ENCODE data around the gene ARHGEF7.
"Not testable (repeated sequence)": the region's sequence is repeated elsewhere in the genome, so short reads cannot be mapped to it uniquely, and the experiment has no call there.

The ARHGEF7 gene

DNA sequence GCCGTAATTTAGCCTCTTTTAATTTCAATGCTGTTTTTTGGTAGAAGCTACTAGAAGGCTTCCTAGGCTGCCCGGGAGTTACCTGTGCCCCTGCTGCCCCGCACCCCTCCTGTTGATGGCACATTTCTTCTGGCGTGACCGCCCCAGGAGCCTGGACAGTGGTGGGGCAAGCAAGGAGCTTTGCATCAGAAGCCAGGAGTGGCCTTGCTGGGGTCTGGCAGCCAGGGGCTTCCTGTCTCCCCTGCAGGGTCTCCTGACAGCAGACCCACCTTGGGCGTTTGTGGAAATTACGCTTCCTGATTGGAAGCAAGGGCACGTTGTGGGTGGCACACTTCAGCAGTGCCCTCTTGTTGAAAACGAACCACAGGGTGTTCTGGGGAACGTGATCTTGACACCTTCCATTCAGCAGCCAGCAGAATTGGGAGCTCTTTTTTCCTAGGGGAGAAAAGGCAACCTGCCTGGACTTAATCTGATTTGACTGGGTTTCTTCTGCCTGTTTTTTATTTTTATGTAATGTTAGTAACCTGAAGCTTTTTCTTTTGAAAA is 115.3 kb downstream of the ARHGEF7 start:
- no peak for DNase-seq

DNA sequence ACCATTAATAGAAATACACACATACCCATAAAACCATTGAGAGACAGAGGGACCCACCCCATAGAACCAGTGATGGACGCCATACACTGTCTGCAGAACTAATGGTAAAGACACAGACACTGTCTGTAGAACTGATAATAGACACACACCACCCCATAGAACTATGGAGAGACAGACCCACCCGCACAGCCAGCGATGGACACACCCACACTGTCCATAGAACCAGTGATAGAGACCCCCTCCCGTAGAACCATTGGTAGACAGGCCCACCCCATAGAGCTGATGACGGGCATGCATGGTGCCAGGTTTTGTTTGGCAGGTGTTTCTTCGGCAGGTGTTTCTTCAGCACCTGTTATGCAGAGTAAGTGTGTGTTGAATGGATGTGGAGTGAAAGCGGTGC is 117.1 kb downstream of the ARHGEF7 start:
- no peak for DNase-seq

DNA sequence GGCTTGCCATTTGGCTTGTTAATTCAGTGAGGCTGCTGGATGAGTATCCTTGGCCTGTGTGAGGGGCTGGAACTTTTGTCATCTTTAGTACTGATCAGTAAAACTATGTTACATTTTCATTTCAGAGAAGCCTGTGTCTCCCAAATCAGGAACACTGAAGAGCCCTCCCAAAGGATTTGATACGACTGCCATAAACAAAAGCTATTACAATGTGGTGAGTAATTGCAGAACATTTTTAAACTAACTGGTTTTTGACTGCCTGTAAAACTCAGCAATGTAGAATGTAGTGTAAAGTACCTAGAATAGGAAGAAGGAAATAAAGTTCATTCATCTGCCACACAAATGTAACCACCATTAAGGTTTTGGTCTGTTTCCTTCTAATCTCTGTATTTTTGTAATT is 118.0 kb downstream of the ARHGEF7 start:
- DNase-seq: no peak

DNA sequence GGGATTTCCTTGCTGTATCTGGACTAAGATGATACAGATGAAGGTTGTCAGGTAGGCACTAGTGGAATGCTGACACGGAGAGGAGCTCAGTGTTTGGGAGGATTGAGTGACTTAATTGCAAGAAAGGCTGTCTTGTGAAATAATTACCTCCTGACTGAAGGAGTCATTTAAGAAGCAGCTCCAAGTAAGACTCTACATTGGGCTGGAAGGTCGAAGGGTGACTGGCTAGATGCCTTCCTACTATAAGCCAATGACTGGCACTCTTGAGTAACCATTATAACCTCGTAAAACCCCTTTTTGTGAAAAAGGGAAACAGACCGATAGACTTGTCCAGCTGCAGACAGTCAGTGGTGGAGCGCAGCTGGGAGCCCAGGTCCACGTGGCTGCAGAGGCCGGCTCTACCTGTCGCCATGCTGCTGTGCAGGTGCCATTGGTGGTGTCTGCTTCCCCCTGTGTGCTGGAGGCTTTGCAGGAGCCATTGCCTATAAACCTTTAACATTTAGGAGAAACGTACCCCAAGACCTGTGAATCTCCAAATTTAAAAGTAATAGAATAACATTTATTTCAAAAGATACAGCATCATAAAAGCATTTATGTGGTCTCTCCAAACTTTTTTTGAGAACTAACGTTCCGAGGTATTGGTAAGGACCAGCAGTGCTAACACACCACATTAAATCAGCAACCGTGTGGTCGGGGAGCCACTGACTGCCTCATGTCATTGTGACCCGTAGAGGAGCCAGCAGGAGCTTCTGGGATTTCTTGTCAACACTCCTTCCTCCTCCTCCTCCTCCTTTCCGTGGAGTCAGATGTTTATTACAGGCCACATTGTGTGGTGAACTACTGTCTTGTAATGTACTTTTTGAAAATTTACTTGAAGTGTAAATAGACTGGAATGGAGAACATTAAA is 124.9 kb downstream of the ARHGEF7 start:
- DNase-seq: no peak

DNA sequence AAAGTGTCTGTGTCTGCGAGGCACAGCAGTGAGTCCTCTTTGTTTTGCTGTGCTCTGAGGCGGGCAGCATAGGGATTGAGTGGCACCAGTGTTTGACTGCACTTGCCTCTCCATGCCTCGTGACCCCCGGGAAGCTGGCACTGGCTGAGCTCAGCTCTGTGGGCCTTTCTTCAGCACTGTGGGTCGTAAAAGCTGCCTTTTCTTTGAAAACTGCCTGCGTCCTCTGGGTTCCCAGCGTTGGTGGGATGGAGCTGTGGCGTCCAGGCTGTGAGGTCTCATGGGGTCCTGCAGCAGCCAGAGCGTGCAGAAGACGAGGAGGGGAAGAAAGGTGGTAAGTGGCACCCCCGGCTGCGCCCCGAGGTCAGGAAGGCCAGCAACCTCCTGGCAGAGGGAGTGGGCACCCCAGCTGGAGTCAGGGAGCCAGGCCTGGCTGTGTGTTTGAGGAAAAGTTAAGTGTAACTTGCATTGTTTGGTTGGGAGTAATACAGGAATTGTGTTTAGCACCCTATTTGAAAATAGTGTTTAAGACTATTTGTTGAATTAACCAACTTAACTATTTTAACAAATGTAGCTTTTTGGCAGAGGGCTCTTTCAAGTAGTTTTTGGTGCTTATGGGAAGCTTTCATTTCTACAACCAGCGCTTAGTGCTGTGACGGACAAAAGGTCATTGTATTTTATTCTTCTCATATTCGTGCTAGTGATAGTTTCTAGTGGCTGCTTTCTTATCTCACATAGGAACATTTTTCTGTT is 126.1 kb downstream of the ARHGEF7 start:
- DNase-seq: no peak

DNA sequence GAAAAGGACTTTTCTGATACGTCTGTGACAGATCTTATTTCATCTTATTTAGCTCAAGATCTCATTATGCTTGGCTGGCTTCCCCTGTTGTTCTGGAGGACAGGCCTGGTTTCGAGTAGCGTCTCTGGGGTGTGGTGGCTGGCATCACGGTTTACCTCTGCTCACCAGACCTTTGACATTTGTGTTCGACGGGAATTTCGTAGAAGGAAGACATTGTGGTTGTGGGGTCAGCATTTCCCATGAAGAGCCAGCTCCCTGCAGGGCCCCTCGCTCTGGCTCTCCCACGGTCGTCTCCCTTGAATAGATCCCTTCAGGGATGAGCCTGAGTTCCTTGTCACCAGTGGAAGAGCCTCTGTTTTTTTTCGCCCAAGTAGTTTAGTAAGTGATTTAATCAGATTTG is 126.8 kb downstream of the ARHGEF7 start:
- no peak for DNase-seq

DNA sequence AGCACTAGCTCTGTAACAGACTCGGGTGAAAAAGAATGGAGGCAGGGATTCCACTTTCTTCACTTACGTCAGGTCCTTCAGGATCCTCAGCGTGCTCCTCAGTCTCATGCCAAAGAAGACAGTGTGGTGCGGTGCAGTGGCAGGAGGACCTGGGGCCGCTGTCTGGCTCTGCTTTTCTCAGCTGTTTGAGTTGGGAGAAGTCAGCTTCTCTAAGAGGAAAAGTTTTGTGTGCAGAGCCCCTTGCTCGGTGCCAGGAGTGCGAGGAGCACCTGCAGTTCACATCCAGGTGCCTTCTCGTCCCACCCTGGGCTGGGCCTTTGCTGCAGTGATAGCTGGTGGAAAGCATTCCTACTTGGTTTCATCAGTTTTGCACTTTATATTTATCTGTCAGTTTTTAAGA is 127.5 kb downstream of the ARHGEF7 start:
- no peak for DNase-seq

DNA sequence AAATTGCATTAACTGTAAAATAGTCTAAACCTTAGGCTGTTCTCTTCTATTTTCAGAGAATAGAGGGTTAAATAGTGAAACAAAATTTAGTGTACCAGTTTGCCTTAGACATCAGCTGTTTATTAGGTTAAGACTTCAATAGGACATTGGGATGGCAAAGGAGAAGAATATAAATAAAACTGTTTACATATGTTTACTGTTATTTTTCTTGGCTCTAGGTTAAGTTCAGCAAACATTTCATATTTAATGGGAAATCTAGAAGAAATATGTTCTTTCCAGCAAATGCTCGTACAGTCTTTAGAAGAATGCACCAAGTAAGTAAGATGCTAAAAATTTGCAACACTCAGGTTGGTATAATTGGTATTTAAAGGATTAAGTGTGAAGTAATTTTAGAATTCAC is 128.9 kb downstream of the ARHGEF7 start:
- DNase-seq: no peak

DNA sequence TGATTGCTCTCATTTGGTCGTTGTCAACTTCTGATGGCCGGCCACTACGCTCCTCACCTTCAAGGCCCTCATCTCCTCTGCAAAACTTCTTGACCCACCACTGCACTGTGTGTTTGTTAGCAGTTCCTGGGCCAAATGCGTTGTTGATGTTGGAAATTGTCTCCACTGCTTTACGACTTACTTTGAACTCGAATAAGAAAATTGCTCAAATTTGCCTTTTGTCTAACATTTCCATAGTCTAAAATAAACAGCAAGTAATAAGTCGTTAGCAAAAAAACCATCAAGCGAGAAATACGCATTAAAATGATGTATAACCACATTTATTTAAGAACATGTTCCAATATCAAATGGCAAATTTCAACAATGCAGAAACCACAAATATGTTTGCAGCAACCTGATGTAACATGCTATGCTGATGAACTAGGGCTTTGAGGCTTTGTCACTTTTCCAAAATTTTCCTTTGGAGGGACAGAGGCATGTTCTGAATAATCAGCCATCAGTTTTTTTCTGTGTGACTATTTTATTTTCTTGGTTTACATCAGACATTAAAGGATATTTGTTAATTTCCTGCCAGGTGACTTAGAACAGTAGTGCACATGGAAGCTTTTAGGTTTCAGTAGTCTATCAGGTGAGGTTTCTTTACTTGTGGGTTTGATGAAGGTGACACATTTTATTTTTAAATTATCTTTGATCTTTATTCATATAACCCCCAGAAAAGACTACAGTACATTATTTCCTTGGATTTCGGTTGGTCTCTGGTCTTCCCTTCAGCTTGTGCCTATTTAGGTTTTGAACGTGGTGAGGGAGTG is 130.7 kb downstream of the ARHGEF7 start:
- no peak for DNase-seq

DNA sequence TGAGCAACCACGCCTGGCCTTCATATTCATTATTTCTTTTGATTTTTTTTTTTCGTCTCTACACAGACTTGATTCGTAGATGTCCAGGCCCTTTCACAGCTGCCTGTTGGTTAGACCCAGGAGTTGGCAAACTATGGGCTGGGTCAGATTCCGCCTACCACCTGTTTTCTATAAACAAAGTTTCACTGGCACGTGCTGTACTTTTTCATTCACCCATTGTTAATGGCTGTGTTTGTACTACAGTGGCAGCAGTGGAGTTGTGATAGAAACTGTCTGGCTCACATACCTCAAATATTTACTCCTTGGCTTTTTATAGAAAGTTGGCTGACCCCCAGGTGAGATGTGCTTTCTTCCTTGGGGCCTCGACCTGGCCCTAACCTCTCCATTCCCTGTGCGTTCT is 132.4 kb downstream of the ARHGEF7 start:
- DNase-seq: no peak

DNA sequence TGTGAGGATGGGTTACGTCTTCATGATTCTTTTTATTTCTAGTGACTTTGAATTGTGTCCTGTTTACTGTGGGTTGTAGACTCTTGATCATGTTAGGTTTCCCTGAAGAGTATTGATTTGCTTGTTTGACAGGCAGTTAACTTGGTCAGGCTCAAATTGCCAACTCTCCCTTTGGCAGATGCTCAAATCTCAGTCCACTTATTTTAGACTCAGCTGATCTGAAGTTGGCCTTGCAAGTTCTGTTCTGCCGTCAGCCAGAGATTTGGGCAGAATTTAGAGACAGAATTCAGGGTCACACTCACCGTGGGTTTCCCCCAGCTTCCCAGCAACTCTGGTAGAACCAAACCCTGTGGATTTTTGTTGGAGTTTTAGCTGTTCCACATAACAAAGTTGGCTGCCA is 133.7 kb downstream of the ARHGEF7 start:
- DNase-seq: no peak

DNA sequence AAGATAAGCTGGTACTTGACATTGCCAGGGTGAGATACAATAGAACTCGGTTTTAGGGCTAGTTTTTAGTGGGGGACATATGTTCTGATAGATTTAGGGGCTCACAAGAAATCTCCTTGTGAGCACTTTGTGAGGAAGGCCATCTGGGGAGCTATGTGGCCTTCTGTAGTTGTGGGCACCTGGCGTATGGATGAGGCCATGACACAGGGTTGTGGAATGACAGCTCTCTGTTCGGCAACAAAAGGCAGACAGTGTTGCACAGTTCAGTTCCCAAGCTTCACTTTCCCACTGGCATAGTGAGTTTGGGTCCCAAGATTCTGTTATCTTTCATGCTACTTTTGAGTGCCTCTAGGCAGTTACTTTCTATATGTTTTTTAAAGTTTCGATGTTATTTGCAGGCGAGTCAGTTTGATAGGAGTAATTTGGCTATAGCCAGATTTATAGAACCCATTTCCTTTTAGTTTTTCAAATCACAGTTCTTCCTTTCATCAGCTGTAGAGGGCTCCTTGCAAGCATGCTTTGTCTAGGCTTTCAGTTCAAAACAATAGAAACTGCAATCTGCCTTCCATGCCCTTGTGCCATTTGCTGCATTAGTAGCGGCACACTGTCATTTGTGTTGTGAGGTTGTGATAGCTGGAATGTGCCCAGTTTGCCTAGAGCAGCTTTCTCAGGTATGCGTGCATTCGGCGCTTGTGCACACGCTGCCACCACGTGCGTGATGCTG is 134.7 kb downstream of the ARHGEF7 start:
- no peak for DNase-seq

DNA sequence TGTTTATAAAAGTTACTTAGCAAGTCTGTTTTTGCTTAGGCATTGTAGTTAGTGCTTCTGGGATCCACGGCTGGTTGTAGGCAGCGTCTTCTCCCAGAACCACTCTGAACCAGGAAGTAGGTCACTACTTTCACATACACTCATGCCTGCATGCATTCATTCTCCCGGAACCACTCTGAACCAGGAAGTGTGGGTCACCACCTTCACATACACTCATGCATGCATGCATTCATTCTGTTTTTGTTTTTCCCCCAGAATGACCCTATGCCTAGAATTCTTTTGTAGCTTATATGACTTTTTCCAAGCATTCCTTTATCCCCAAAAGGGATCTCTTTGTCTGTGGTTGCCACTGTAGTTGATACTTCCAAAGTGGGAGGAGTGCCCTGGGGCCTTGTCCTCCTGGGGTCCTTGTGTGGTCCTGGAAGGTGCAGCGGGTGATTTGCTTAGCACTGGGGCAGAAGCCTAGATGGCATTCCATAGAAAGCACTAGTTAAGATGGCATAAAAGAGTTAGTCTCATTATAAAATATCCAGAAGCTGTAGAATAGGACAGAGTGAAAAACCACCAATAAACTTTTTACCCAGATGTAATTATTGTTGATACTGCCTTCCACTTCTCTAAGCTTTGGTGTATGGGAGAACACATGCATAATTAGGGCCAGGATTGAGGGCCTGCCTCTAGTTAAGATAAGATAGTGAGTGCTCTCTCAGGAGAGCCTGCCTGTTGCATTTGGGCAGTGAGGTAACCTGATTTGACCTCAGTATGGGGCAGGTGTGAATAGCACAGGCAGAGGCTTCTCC is 136.7 kb downstream of the ARHGEF7 start:
- no peak for DNase-seq

DNA sequence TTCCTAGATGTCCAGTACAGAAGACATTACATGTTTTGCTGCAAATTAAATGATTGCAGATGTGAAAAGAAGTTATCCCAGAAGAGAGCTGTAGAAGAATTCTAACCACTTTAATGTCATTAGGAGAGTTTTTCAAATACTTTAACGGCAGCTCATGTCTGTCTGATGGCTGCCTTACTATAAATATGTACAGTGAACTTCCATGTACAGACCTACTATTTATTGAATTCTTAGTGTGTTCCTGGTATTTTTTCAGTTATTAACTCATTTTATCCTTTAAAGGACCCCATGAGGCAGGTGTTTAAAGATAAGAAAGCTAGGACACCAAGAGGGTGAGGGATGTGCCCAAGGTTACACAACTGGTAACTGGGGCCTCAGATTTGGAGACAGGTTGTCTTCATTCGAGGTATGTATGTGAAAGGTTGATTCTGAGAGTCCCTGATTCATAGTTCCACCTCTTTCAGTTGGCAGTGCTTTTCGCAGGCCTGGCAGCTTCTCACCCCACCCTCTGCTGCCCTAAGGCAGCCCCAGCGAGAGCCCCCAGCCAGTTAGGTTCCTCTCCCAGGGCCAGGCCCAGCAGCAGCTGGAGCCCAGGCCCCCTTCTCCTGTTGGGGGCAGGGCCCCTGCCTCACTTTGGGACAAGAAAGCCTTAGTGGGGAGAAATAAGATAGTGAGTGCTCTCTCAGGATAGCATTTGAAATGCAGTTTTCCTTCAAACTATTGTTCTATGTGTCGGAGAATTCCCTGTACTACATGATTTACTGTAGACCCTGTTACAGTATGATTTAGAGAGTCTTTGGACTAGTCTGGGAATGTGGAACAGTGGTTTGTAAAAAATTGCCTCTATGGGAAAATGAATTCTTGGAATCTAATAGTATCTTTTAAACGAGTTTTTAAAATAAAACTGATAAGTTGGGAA is 137.6 kb downstream of the ARHGEF7 start:
- no peak for DNase-seq

DNA sequence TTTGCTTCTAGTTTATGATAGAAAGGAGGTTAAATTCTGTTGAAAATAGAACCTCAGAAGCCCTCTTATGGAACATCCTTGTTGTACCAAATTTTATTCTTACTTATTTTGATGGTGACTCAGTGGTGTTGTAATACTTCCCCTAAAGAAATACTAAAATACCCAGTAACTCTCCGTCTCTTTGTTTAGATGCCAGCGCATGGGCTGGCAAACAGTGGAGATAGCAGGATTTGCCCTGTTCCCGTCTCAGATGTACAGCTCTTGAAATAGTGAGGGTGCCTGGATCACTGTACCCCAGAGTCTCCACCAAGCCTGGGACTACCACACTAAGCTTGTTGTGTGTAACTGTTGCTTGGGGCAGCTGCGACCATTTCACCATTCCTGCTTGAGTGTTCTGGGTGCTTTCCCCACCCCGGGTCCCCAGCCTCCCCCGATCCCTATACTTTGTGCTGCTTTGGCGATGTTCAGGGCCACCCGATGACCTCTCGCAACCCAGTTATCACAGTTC is 138.3 kb downstream of the ARHGEF7 start:
- DNase-seq: no peak

DNA sequence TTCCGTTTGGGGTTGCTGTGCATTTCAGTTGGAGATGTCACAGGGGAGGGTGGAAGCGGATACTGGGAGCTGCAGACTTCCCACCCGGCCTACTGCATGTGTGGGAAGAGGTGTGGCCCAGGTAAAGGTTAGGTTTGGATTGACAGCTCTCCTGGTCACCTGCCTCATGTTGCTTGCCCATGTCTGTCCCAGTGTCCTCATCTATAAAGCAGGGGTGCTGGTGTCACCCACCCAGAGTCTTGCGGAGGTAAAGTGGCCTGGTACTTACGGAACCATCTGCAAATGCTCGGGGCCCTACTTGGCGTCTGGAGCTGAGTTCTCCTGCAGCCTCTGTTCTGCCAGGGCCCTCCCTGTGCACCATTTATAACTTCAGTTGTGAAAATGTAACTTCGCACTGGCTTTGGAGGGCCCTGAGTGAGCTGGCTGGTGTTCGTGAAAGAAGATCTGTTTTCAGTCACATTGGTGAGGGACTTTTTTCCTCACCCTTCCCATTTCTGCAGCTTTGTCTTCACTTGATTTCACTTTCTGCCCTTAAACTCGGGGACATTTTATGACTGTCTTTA is 140.2 kb downstream of the ARHGEF7 start:
- no peak for DNase-seq

DNA sequence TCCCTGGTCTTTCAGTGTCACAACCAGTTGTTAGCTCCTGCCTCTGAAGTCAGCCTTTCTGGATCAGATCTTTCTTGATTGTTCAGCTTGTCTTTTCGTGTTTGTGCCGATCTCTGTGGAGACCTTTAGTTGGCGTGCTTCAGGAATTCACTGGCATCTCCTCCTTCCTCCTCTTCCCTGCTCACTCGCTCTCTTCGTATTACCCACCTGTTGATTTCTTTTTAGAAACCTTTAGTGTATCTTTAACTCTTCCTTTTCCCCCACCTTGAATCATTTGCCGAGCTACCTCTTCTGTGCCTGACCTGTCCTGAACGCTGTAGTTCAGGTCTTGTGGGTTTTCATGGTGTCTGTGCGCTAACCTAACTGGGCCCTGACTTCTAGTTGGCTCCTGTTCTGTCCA is 141.3 kb downstream of the ARHGEF7 start:
- DNase-seq: no peak

DNA sequence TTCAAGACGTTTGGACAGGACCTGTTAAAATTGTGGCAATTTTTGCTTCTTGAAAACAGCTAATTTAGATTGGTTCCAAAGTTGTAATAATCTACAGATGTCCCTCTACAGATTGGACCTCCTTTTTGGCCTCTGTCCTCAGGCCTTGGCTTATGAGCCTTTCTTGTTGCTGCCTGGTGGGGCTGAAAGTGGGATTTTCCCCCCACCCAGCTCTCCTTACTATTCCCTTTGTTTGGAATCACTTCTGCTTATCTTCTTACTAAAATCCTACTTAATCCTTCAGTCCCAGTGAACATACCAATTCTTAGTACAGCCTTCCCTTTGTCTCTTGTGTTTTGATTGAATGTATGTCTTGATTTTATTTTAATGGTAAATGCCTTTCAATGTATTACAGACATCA is 141.8 kb downstream of the ARHGEF7 start:
- no peak for DNase-seq

DNA sequence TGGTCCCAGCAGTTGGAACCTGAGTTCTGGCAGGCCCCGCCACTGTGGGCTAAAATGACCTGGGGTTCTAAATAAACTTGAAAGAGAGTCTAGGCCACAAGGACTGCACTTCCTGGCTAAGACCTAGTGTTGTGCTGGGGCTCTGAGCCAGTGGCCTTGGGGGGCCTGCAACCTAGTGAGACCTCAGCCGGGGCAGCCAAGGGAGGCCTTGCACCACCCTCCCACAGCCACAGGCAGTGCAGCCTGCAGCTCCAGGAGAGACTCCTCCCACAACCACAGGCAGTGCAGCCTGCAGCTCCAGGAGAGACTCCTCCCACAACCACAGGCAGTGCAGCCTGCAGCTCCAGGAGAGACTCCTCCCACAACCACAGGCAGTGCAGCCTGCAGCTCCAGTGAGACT is 142.8 kb downstream of the ARHGEF7 start:
- not testable (repeated sequence) for DNase-seq

DNA sequence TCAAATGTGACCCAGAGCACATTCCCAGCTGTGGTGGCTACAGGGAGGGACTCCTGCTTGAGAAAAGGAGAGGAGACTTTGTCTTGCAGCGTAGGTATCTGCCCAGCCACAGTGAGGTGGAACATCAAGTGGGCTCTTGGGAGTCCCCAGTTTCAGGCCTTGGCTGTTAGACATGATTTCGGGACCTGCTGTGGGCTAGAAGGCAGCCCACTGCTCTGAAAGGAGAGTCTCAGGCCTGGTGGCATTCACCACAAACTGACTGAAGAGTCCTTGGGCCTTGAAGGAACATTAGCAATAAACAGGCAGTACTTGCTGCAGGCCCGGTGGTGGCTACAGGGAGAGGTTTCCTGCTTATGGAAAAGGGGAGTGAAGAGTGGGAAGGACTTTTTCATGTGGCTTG is 143.5 kb downstream of the ARHGEF7 start:
- DNase-seq: no peak
